ENCODE results near the gene CIBAR2.

DNA sequence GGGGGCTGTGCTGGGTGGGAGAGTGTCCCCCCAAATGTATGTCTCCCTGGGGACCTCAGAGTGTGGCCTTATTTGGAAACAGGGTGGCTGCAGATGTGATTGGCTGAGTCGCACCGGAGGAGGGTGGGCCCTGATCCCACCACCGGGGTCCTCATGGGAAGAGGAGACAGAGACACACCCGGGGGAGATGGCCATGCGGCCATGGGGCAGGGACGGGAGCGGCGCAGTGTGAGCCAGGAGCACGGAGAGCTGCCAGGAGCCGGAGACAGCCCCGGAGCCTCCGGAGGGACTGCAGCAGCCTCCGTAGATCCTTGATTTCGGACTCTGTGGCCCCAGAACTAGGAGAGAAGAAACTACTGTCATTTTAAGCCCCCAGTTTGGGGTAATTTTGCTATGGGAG lies 1.6 kb upstream of the CIBAR2 start:
- TF ChIP-seq CTCF (IDR thresholded peaks at IDR 0.05 in 8 of 11, conservative IDR thresholded peaks at IDR 0.05 in 3 of 11): no peak
- TF ChIP-seq POLR2A (IDR thresholded peaks at IDR 0.05): no peak
- no peak for TF ChIP-seq POLR2AphosphoS5 (IDR thresholded peaks at IDR 0.05)
